ENCODE results near the gene RPRD2.

DNA sequence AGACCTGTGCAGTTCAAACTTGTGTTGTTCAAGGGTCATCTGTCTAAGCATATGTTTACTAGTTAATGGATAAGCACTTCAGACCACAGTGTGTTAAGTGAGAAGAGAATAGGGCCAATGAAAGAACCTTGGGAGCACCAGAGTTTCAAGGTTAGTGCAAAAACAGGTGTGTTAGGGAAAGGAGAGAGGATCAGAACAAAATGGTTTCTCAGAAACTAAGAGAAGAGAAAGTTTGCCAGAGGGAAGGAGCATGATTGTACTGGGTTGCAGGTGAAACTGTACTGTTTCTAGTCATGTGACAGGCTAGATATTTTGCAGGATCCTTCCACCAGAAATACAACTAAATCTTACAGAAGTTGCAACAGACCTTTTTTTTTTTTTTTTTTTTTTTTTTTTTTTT lies 23.3 kb downstream of the RPRD2 start:
- TF ChIP-seq EP300 (IDR thresholded peaks at IDR 0.05) (no peak), POLR2AphosphoS5 (IDR thresholded peaks at IDR 0.05) (no peak), POLR2A (IDR thresholded peaks at IDR 0.05) (no peak)
- TF ChIP-seq, protein P1, sequence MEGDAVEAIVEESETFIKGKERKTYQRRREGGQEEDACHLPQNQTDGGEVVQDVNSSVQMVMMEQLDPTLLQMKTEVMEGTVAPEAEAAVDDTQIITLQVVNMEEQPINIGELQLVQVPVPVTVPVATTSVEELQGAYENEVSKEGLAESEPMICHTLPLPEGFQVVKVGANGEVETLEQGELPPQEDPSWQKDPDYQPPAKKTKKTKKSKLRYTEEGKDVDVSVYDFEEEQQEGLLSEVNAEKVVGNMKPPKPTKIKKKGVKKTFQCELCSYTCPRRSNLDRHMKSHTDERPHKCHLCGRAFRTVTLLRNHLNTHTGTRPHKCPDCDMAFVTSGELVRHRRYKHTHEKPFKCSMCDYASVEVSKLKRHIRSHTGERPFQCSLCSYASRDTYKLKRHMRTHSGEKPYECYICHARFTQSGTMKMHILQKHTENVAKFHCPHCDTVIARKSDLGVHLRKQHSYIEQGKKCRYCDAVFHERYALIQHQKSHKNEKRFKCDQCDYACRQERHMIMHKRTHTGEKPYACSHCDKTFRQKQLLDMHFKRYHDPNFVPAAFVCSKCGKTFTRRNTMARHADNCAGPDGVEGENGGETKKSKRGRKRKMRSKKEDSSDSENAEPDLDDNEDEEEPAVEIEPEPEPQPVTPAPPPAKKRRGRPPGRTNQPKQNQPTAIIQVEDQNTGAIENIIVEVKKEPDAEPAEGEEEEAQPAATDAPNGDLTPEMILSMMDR (IDR thresholded peaks at IDR 0.05) = no peak

Measured in sigmoid colon (tissue), 4 donors.